ENCODE measurements around the gene TNFSF13B. TPM values are rescaled to one million over a fixed set of nuclear protein-coding genes. Genes with fewer than 3 reads are reported as not detected.
"Not testable (repeated sequence)": the region's sequence is repeated elsewhere in the genome, so short reads cannot be mapped to it uniquely, and the experiment has no call there.

The TNFSF13B gene
- total and polyA plus RNA-seq, 2 of the 8 experiments (the other 6 are each of a cell fraction or from before 2014, with no cell fraction given) = not detected

DNA sequence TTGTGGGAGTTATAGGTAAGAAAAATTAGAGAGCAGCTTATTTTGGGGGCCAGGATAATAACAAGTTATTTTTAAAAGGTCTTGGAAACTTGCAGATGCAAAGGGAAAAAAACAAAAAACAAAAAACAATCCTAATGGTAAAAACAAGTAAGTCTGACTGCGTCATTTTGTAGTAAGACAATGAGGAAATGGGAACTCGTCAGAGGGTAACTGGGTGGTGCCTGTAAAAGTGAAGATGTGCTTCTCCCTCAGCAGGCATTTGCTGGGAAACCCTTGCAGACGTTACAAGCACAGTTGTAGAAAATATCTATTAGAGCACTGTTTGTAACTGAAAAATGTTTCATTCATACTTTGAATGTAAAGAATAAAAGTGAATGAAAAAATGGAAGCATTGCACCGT is 2.2 kb upstream of the TNFSF13B start (continued):
- TF ChIP-seq, protein P1, sequence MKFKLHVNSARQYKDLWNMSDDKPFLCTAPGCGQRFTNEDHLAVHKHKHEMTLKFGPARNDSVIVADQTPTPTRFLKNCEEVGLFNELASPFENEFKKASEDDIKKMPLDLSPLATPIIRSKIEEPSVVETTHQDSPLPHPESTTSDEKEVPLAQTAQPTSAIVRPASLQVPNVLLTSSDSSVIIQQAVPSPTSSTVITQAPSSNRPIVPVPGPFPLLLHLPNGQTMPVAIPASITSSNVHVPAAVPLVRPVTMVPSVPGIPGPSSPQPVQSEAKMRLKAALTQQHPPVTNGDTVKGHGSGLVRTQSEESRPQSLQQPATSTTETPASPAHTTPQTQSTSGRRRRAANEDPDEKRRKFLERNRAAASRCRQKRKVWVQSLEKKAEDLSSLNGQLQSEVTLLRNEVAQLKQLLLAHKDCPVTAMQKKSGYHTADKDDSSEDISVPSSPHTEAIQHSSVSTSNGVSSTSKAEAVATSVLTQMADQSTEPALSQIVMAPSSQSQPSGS (IDR thresholded peaks at IDR 0.05; ENCODE audit: low read length) = no peak
- TF ChIP-seq RNF2 (IDR thresholded peaks at IDR 0.05; ENCODE audit: borderline replicate concordance, low read depth, low read length, missing control alignments, poor library complexity, severe bottlenecking) (no peak), TAF1 (IDR thresholded peaks at IDR 0.05; ENCODE audit: low read depth, low read length) (no peak), RFX5 (IDR thresholded peaks at IDR 0.05; ENCODE audit: borderline replicate concordance, low read depth, low read length) (no peak), CHD2 (IDR thresholded peaks at IDR 0.05; ENCODE audit: low read length) (no peak)

DNA sequence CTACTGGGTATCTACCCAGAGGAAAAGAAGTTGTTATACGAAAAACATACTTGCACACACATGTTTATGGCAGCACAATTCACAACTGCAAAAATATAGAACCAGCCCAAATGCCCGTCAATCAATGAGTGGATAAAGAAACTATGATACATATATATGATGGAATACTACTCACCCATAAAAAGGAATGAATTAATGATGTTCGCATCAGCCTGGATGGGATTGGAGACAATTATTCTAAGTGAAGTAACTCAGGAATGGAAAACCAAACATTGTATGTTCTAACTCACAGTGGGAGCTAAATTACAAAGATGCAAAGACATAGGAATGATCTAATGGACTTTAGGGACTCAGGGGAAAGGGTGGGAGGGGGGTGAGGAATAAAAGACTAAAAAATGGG is 1.7 kb upstream of the TNFSF13B start:
- H3K23ac ChIP-seq (ENCODE audit: insufficient read length); H2AFZ ChIP-seq (ENCODE audit: low read length); DNase-seq (ENCODE audit: low read depth in 1 of 2, low spot score in 2 of 2); POLR2A ChIA-PET (ENCODE audit: partially characterized antibody); H2BK12ac ChIP-seq (ENCODE audit: low read depth, low read length); H4K20me1 ChIP-seq (replicated peaks in 1 of 2; ENCODE audit: control insufficient read depth in 1 of 2, insufficient read depth in 2 of 2, low read length in 2 of 2); H3K14ac ChIP-seq (ENCODE audit: insufficient read length); H4K8ac ChIP-seq (ENCODE audit: extremely low read depth, insufficient read depth, low read length); H2BK5ac ChIP-seq (ENCODE audit: low read depth, low read length); H3K79me2 ChIP-seq (ENCODE audit: control insufficient read depth in 1 of 2, insufficient read depth in 2 of 2, low read length in 2 of 2); H3K9me3 ChIP-seq (ENCODE audit: insufficient read depth in 2 of 2, low read depth in 1 of 2, low read length in 1 of 2); H3K36me3 ChIP-seq (ENCODE audit: control insufficient read depth in 2 of 4, insufficient read depth in 4 of 4, low read length in 3 of 4); H2BK15ac ChIP-seq (ENCODE audit: low read length); H3K9ac ChIP-seq (replicated peaks in 1 of 4; ENCODE audit: extremely low read depth in 1 of 4, low read depth in 3 of 4, low read length in 3 of 4); H3K4ac ChIP-seq (replicated peaks; ENCODE audit: insufficient read length, low read depth, low read length); H3K56ac ChIP-seq (replicated peaks; ENCODE audit: insufficient read length, low read depth, low read length); FAIRE-seq; H3K18ac ChIP-seq (ENCODE audit: extremely low read depth, low read length); H2AK5ac ChIP-seq (ENCODE audit: low read depth, low read length); H3K23me2 ChIP-seq (ENCODE audit: low read depth, low read length); H3K4me3 ChIP-seq (ENCODE audit: extremely low read depth in 1 of 4, insufficient read depth in 2 of 4, low read depth in 3 of 4, low read length in 4 of 4); H4K91ac ChIP-seq (replicated peaks; ENCODE audit: insufficient read length, low read length); H3K4me2 ChIP-seq (ENCODE audit: insufficient read depth in 1 of 2, low read depth in 2 of 2, low read length in 2 of 2); H3K79me1 ChIP-seq (ENCODE audit: low read depth, low read length); H2BK20ac ChIP-seq (ENCODE audit: low read length); H3K27me3 ChIP-seq (replicated peaks in 1 of 4; ENCODE audit: control insufficient read depth in 3 of 4, extremely low read depth in 1 of 4, insufficient read depth in 3 of 4, low read length in 3 of 4); H4K5ac ChIP-seq (ENCODE audit: insufficient read length, low read depth, low read length); H3K27ac ChIP-seq (ENCODE audit: low read depth, low read length); H2BK120ac ChIP-seq (replicated peaks; ENCODE audit: low read depth, low read length); H3K4me1 ChIP-seq (replicated peaks in 1 of 4; ENCODE audit: control insufficient read depth in 3 of 4, insufficient read depth in 4 of 4, low read length in 3 of 4): not testable (repeated sequence)
- CTCF ChIA-PET (ENCODE audit: partially characterized antibody) = interaction anchor here (1.1 kb wide), 1 partner anchor 36 kb away, joined by 3 read pairs; no protein-coding TSS in a partner anchor
- 91% methylated on average over 3 of the region's 3 CpGs; no CpG with 5 or more reads in 1 of the 2 experiments for WGBS, 2 experiments (ENCODE audit: extremely low coverage in 1 of 2, insufficient coverage in 1 of 2, insufficient read length in 1 of 2, insufficient replicate concordance in 2 of 2, low coverage in 1 of 2, low lambda C conversion rate in 2 of 2, missing lambda C conversion rate in 1 of 2)

All from H1 (cell line).